SK-N-SH (cell line): ENCODE measurements around the gene TM9SF2. TPM values are rescaled to one million over a fixed set of nuclear protein-coding genes. Genes with fewer than 3 reads are reported as not detected.

Experiments used
- CTCF ChIA-PET: fragments of 300-600, 350-600 bp; formaldehyde crosslinking; extraction: SDS; loops from one replicate; lab custom pipeline; 2021; lab: Yijun Ruan, JAX
- POLR2A ChIA-PET: fragments of 350-600 bp; sonication (Branson Sonifier 250); formaldehyde crosslinking; extraction: SDS; loops from one replicate; lab custom pipeline; 2020; ENCODE audit warnings: antibody characterized with exemption, inconsistent platforms; lab: Yijun Ruan, JAX
- DNase-seq: peaks from one replicate; pipeline ENCODE4 v3.0.0; 2012
- H2AFZ ChIP-seq: fragments of 200-600 bp; sonication (generic); 2 replicates; pipeline ENCODE4 v1.8.1; 2016; ENCODE audit warnings: antibody characterized with exemption, mild to moderate bottlenecking, low read depth
- H3F3A ChIP-seq: fragments of 200-600 bp; sonication (generic); replicated peaks from 2 replicates; pipeline ENCODE3; 2016; ENCODE audit warnings: antibody characterized with exemption, mild to moderate bottlenecking; ENCODE audit not compliant: insufficient read depth
- H3K27ac ChIP-seq, 2 experiments: fragments of 200-500 bp in 1 of 2; fragments of 200-600 bp in 1 of 2; sonication (Bioruptor generic) in 1 of 2; sonication (generic), shearing (Covaris generic) in 1 of 2; 2 replicates each; pipeline versions ENCODE4 v1.5.1 to v1.6.1; 2014 to 2016; ENCODE audit warnings: low read depth in 2 of 2, inconsistent platforms in 1 of 2, low read length in 1 of 2, mild to moderate bottlenecking in 1 of 2, mixed read lengths in 1 of 2
- H3K27me3 ChIP-seq: fragments of 200-600 bp; sonication (generic), shearing (Covaris generic); 2 replicates; pipeline ENCODE4 v1.6.1; 2016; ENCODE audit warnings: mixed run types; ENCODE audit not compliant: insufficient read depth
- H3K36me3 ChIP-seq, 2 experiments: fragments of 200-500 bp in 1 of 2; fragments of 200-600 bp in 1 of 2; sonication (Bioruptor generic) in 1 of 2; sonication (generic) in 1 of 2; replicated peaks in 1 of 2; 2 replicates each; pipeline versions ENCODE3 to v1.5.1; 2014 to 2016; ENCODE audit warnings: low read length in 1 of 2, mild to moderate bottlenecking in 1 of 2; ENCODE audit not compliant: insufficient read depth in 2 of 2, control insufficient read depth in 1 of 2
- H3K4me1 ChIP-seq, 2 experiments: fragments of 200-500 bp in 1 of 2; fragments of 200-600 bp in 1 of 2; sonication (Bioruptor generic) in 1 of 2; sonication (generic), shearing (Covaris generic) in 1 of 2; 2 replicates each; pipeline versions ENCODE4 v1.5.1 to v1.6.1; 2014 to 2016; ENCODE audit warnings: low read depth in 1 of 2, low read length in 1 of 2, mixed run types in 1 of 2; ENCODE audit not compliant: insufficient read depth in 2 of 2, control insufficient read depth in 1 of 2
- H3K4me2 ChIP-seq: fragments of 200-600 bp; sonication (generic), shearing (Covaris generic); 2 replicates; pipeline ENCODE4 v1.6.1; 2017; ENCODE audit warnings: mixed run types
- H3K4me3 ChIP-seq, 2 experiments: fragments of 200-500 bp in 1 of 2; fragments of 200-600 bp in 1 of 2; sonication (Bioruptor generic) in 1 of 2; sonication (generic), shearing (Covaris generic) in 1 of 2; 2 replicates each; pipeline versions ENCODE4 v1.5.1 to v1.8.1; 2014 to 2016; ENCODE audit warnings: low read depth in 2 of 2, inconsistent platforms in 1 of 2, low read length in 1 of 2, mild to moderate bottlenecking in 1 of 2, mixed read lengths in 1 of 2, moderate library complexity in 1 of 2
- H3K79me2 ChIP-seq: fragments of 200-600 bp; sonication (generic); 2 replicates; pipeline ENCODE4 v1.8.1; 2017; ENCODE audit warnings: mild to moderate bottlenecking; ENCODE audit not compliant: insufficient read depth
- H3K9ac ChIP-seq: fragments of 200-600 bp; sonication (generic); 2 replicates; pipeline ENCODE4 v1.6.1; 2017; ENCODE audit warnings: mixed run types
- H3K9me2 ChIP-seq: fragments of 200-600 bp; sonication (generic); 2 replicates; pipeline ENCODE4 v1.6.1; 2017; ENCODE audit warnings: mixed run types
- H3K9me3 ChIP-seq: fragments of 200-600 bp; sonication (generic); 2 replicates; pipeline ENCODE4 v1.6.1; 2017; ENCODE audit warnings: mixed run types, mild to moderate bottlenecking, moderate library complexity
- H4K20me1 ChIP-seq: fragments of 200-600 bp; sonication (generic); 2 replicates; pipeline ENCODE4 v1.6.1; 2017; ENCODE audit warnings: mild to moderate bottlenecking, mixed run types; ENCODE audit not compliant: insufficient read depth
- CHD2 ChIP-seq: fragments of 150-350 bp; IDR thresholded peaks from 2 replicates; pipeline ENCODE4 v1.6.1; 2018; ENCODE audit warnings: low read length; ENCODE audit not compliant: partially characterized antibody
- JUND ChIP-seq: IDR thresholded peaks from 2 replicates; pipeline ENCODE4 v1.4.0; 2012
- MXI1 ChIP-seq: IDR thresholded peaks from 2 replicates; pipeline ENCODE4 v1.6.1; 2012; ENCODE audit warnings: mild to moderate bottlenecking, low read depth, low read length, improper control_type of control experiment
- NFIC ChIP-seq: IDR thresholded peaks from 2 replicates; pipeline ENCODE4 v1.4.0; 2012; ENCODE audit warnings: borderline replicate concordance
- POLR2AphosphoS5 ChIP-seq: IDR thresholded peaks from 2 replicates; pipeline ENCODE4 v1.6.1; 2012; ENCODE audit warnings: low read depth, low read length
- SIN3A ChIP-seq: IDR thresholded peaks from 2 replicates; pipeline ENCODE4 v1.6.1; 2012; ENCODE audit warnings: low read depth, mild to moderate bottlenecking, low read length, moderate library complexity, borderline replicate concordance
- TAF1 ChIP-seq: IDR thresholded peaks from 2 replicates; pipeline ENCODE4 v1.6.1; 2012; ENCODE audit warnings: low read depth, mild to moderate bottlenecking, low read length, moderate library complexity, borderline replicate concordance
- TCF12 ChIP-seq: IDR thresholded peaks from 2 replicates; pipeline ENCODE4 v1.4.0; 2012
- USF1 ChIP-seq: IDR thresholded peaks from 2 replicates; pipeline ENCODE4 v1.4.0; 2012; ENCODE audit warnings: low read depth, borderline replicate concordance
- YY1 ChIP-seq: IDR thresholded peaks from 2 replicates; pipeline ENCODE4 v1.4.0; 2012; ENCODE audit warnings: low read depth, mild to moderate bottlenecking
- WGBS: methylation state at CpG from one replicate; pipeline ENCODE4 v1.1.6; 2017; ENCODE audit warnings: low lambda C conversion rate; 5-methylcytosine and 5-hydroxymethylcytosine counted together
- polyA plus RNA-seq, 3 experiments: library from polyadenylated mRNA; depleted of rRNA; stranded (reverse); fragments of >200 nt; gene quantifications; 2 replicates each; pipeline ENCODE4 v1.2.3, GENCODE V29; 2012
- TF ChIP-seq, protein P1 (sequence below): fragments of 200-600 bp; sonication (generic); IDR thresholded peaks from 2 replicates; pipeline ENCODE4 v1.6.1; 2017; ENCODE audit warnings: antibody characterized with exemption, mild to moderate bottlenecking, moderate library complexity
- TF ChIP-seq, protein P2 (sequence below): IDR thresholded peaks from 2 replicates; pipeline ENCODE4 v1.4.0; 2012; ENCODE audit warnings: low read depth
- TF ChIP-seq, protein P3 (sequence below): IDR thresholded peaks from 2 replicates; pipeline ENCODE4 v1.4.0; 2012; ENCODE audit warnings: low read depth, borderline replicate concordance

TM9SF2 gene
- polyA plus RNA-seq, 1 of the 3 experiments (the other 2 are of a cell fraction), result 49.8 TPM

GRCh38 chr13:99605420-99606323, 104.4 kb downstream of the TM9SF2 start:
- no peaks in the 10 kb centered on the region for H3K27me3 ChIP-seq
- WGBS, result 31% methylated on average over 18 of the region's 18 CpGs
- TF ChIP-seq, protein P1, sequence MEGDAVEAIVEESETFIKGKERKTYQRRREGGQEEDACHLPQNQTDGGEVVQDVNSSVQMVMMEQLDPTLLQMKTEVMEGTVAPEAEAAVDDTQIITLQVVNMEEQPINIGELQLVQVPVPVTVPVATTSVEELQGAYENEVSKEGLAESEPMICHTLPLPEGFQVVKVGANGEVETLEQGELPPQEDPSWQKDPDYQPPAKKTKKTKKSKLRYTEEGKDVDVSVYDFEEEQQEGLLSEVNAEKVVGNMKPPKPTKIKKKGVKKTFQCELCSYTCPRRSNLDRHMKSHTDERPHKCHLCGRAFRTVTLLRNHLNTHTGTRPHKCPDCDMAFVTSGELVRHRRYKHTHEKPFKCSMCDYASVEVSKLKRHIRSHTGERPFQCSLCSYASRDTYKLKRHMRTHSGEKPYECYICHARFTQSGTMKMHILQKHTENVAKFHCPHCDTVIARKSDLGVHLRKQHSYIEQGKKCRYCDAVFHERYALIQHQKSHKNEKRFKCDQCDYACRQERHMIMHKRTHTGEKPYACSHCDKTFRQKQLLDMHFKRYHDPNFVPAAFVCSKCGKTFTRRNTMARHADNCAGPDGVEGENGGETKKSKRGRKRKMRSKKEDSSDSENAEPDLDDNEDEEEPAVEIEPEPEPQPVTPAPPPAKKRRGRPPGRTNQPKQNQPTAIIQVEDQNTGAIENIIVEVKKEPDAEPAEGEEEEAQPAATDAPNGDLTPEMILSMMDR, result peak; percentile 29; the same call in 1 of the 2 replicates
- TF ChIP-seq USF1 (no peak), SIN3A (no peak; the same call in 1 of the 2 replicates), MXI1 (peak; percentile 63), CHD2 (peak; percentile 17)
- no peaks in the 10 kb centered on the region for H3K79me2 ChIP-seq
- H3K9me2 ChIP-seq, result no peaks in the 10 kb centered on the region
- ChIA-PET POLR2A (interaction anchor here (0.6 kb wide), 1 partner anchor 19 kb away, joined by 3 read pairs; no protein-coding TSS in a partner anchor), CTCF (interaction anchor here (0.6 to 2.0 kb wide), 3 partner anchors 27 to 77 kb away, joined by 3 to 7 read pairs (median 3); no protein-coding TSS in a partner anchor)
- no peaks in the 10 kb centered on the region for H3F3A ChIP-seq
- H4K20me1 ChIP-seq, result no peaks in the 10 kb centered on the region
- no peaks in the 10 kb centered on the region for H3K36me3 ChIP-seq
- peak overlapping the region; percentile 96 for H3K4me2 ChIP-seq
- DNase-seq, result peak; percentile 64
- peak overlapping the region; percentile 96 for H2AFZ ChIP-seq
- peak overlapping the region; percentile 44; the same call in 1 of the 2 replicates for H3K9ac ChIP-seq
- peaks cover 0 to 10% of the 10 kb centered on the region in 2 experiments; a peak in 1 of 4 replicates for H3K4me1 ChIP-seq
- H3K27ac ChIP-seq, result 0 out of 4 replicates have a peak overlapping the region, but pooled peaks have one; percentile 5 to 26
- peak overlapping the region; percentile 79 to 87 for H3K4me3 ChIP-seq
- no peaks in the 10 kb centered on the region for H3K9me3 ChIP-seq

GRCh38 chr13:99606324-99607066, 105.2 kb downstream of the TM9SF2 start, which contains the start of gene CLYBL:
Gene CLYBL (plus strand): TSS chr13:99606690.
- Histone ChIP-seq H3K4me3 (peak within 1 kb of the TSS; percentile 79 to 87), H3K9me2 (no peaks in the 10 kb centered on the region), H2AFZ (peak within 1 kb of the TSS; percentile 97), H3K4me2 (peak within 1 kb of the TSS; percentile 96), H3K4me1 (peaks cover 0 to 10% of the 10 kb centered on the region in 2 experiments; a peak in 1 of 4 replicates), H3F3A (no peaks in the 10 kb centered on the region), H3K9ac (peak within 1 kb of the TSS; percentile 76), H3K79me2 (no peaks in the 10 kb centered on the region), H3K36me3 (no peaks in the 10 kb centered on the region), H4K20me1 (no peaks in the 10 kb centered on the region), H3K27ac (peak within 1 kb of the TSS; percentile 39 to 58; a peak in 3 of 4 replicates), H3K27me3 (no peaks in the 10 kb centered on the region), H3K9me3 (no peaks in the 10 kb centered on the region)
- WGBS, result 1% methylated on average over 13 of the region's 73 CpGs
- TF ChIP-seq NFIC (no peak), POLR2AphosphoS5 (peak; percentile 60; the same call in 1 of the 2 replicates), TCF12 (no peak), TAF1 (peak; percentile 89), JUND (no peak), YY1 (peak; percentile 77), MXI1 (peak; percentile 53)
- TF ChIP-seq, protein P2, sequence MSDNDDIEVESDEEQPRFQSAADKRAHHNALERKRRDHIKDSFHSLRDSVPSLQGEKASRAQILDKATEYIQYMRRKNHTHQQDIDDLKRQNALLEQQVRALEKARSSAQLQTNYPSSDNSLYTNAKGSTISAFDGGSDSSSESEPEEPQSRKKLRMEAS, result peak; percentile 10
- TF ChIP-seq, protein P3, sequence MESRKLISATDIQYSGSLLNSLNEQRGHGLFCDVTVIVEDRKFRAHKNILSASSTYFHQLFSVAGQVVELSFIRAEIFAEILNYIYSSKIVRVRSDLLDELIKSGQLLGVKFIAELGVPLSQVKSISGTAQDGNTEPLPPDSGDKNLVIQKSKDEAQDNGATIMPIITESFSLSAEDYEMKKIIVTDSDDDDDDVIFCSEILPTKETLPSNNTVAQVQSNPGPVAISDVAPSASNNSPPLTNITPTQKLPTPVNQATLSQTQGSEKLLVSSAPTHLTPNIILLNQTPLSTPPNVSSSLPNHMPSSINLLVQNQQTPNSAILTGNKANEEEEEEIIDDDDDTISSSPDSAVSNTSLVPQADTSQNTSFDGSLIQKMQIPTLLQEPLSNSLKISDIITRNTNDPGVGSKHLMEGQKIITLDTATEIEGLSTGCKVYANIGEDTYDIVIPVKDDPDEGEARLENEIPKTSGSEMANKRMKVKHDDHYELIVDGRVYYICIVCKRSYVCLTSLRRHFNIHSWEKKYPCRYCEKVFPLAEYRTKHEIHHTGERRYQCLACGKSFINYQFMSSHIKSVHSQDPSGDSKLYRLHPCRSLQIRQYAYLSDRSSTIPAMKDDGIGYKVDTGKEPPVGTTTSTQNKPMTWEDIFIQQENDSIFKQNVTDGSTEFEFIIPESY, result no peak
- ChIA-PET CTCF (interaction anchor here (0.6 to 2.0 kb wide), 3 partner anchors 28 to 78 kb away, joined by 3 to 7 read pairs (median 3); no protein-coding TSS in a partner anchor), POLR2A (interaction anchor here (0.6 kb wide), 1 partner anchor 20 kb away, joined by 3 read pairs; no protein-coding TSS in a partner anchor)
- DNase-seq, result peak; percentile 97
